GM19025 (cell line): ENCODE results near the gene ANAPC10.
A peak's percentile ranks its signal among the peaks of the same experiment; 100 is the strongest.

ENCODE experiments used
- ATAC-seq: cut with Tn5 transposase; IDR thresholded peaks from one replicate; pipeline ENCODE4 v1.9.1; 2021; ENCODE audit warnings: mild to moderate bottlenecking, low read depth, moderate library complexity; ENCODE audit not compliant: unreplicated experiment

ANAPC10 gene

GRCh38 chr4:145075742-145076468, 22.1 kb downstream of the ANAPC10 start:
- ATAC-seq: no peak

- no peak for ATAC-seq
Measured at GRCh38 chr4:145071560-145071959, 26.4 kb downstream of the ANAPC10 start.

GRCh38 chr4:145069361-145069760, 28.6 kb downstream of the ANAPC10 start:
- ATAC-seq: no peak

GRCh38 chr4:145066063-145066501, 31.9 kb downstream of the ANAPC10 start:
- no peak for ATAC-seq

- no peak for ATAC-seq
Measured at GRCh38 chr4:145061318-145061920, 36.6 kb downstream of the ANAPC10 start.

- ATAC-seq: no peak
Measured at GRCh38 chr4:145058256-145058655, 39.7 kb downstream of the ANAPC10 start.

- ATAC-seq: no peak
Measured at GRCh38 chr4:145056325-145057130, 41.5 kb downstream of the ANAPC10 start.

GRCh38 chr4:145055533-145056257, 42.3 kb downstream of the ANAPC10 start:
- no peak for ATAC-seq

- ATAC-seq: no peak
Measured at GRCh38 chr4:145049241-145049640, 48.8 kb downstream of the ANAPC10 start.

- ATAC-seq: no peak
Measured at GRCh38 chr4:145048817-145049216, 49.2 kb downstream of the ANAPC10 start.

- ATAC-seq: peak; percentile 59
Measured at GRCh38 chr4:145047151-145047550, 50.8 kb downstream of the ANAPC10 start.

GRCh38 chr4:145045180-145045579, 52.8 kb downstream of the ANAPC10 start:
- ATAC-seq: no peak

GRCh38 chr4:145044341-145044740, 53.7 kb downstream of the ANAPC10 start:
- ATAC-seq: no peak

GRCh38 chr4:145043306-145043705, 54.7 kb downstream of the ANAPC10 start:
- ATAC-seq: no peak

GRCh38 chr4:145042601-145043285, 55.3 kb downstream of the ANAPC10 start:
- no peak for ATAC-seq

GRCh38 chr4:145041378-145041777, 56.6 kb downstream of the ANAPC10 start:
- ATAC-seq: peak; percentile 85

GRCh38 chr4:145035494-145036136, 62.4 kb downstream of the ANAPC10 start:
- no peak for ATAC-seq

- no peak for ATAC-seq
Measured at GRCh38 chr4:145034727-145035211, 63.2 kb downstream of the ANAPC10 start.

GRCh38 chr4:145019346-145019745, 78.7 kb downstream of the ANAPC10 start:
- ATAC-seq: no peak
